ENCODE results near the gene OPHN1.
"Not testable (repeated sequence)": the region's sequence is repeated elsewhere in the genome, so short reads cannot be mapped to it uniquely, and the experiment has no call there.

OPHN1 gene

DNA sequence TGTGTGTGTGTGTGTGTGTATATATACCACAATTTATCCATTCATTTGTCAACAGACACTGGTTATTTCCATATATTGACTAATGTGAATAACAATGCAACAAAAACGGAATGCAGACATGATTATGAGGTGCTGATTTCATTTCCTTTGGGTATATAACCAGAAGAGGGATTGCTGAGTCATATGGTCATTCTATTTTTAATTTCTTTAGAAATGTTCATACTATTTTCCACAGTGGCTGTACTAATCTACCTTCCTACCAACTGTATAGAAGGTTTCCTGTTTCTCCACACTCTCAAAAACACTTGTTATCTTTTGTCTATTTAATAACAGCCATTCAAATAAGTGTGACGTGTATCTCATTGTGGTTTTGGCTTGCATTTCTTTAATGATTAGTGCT lies 269.9 kb downstream of the OPHN1 start:
- DNase-seq (ENCODE audit: low spot score): no peak

- no peak for DNase-seq (ENCODE audit: low spot score)
Measured at GRCh38 chrX:68147848-68148247, 285.4 kb downstream of the OPHN1 start.

DNA sequence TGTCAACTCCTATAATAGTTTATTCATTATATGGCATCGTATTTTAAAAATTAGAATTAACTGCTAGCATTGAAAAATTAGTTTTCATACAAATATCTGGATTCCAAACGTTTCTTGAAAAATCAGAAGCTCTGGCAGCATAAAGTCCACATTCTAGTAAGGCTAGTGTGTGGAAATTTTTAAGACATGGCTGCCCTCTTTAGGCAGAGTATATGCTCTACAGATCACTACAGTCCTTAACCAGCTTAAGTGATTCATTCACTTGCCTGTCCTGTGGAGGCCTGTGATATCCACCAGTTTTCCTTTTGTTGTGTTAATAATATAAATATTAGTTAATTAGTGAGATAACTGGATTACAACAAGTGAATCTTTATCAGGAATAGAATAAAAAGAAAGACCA lies 287.2 kb downstream of the OPHN1 start:
- peak; percentile 33 for DNase-seq (ENCODE audit: low spot score)

DNA sequence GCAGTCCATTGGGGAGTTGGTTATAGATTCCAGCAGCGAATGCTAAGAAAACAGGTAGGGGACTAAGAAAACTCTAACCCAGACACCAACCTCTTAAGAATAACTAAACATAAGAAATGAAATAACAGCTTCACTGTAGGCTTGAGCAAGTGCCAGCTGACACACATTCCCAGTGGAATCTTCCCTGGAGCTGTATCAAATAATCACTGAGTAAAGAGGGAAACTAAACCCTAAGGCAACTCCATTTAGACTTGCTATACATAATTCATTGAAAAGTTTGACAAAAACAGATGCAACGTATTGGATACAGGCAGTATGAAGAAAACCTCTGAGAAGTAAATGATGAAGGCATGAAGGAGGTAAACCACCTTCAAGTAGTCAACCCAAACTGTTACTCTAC lies 293.5 kb downstream of the OPHN1 start:
- no peak for DNase-seq (ENCODE audit: low spot score)

GRCh38 chrX:68133181-68133580 lies 300.1 kb downstream of the OPHN1 start:
- DNase-seq (ENCODE audit: low spot score): no peak

- no peak for DNase-seq (ENCODE audit: low spot score)
Measured at GRCh38 chrX:68132749-68133148, 300.5 kb downstream of the OPHN1 start.

DNA sequence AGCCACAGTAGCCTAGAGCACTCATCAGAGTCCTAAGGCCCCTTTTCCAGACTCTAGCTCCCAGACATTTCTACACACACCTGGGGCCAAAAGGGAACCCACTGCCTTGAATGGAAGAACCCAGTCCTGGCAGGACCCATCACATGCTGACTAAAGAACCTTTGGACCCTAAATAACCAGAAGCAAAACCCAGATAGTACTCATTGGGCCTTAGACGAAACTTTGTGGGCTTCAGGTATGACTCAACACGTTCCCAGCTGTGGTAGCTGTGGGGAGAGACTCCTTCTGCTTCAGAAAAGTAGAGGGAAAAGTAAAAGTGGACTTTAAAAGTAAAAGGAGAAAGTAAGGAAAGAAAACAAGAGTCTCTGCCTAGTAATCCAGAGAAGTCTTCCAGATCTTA lies 311.5 kb downstream of the OPHN1 start:
- DNase-seq (ENCODE audit: low spot score): no peak

DNA sequence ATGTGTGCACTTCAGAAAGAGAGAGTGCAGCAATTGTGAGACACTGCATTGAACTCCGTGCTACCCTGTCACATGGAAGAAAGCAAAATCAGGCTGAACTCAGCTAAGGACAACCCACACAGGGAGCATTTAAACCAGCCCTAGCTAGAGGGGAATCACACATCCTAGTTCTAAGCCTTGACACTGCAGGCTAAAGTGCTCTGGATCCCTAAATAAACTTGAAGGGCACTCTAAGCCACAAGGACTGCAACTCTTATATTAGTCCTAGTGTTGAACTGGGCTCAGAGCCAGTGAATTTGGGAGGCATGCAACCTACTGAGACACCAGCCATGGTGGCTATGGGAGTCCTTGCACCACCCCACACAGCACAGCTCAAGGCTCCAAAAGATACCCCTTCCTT lies 311.9 kb downstream of the OPHN1 start:
- no peak for DNase-seq (ENCODE audit: low spot score)

GRCh38 chrX:68115371-68115770 lies 317.9 kb downstream of the OPHN1 start:
- peak; percentile 22 for DNase-seq (ENCODE audit: low spot score)

GRCh38 chrX:68114573-68115129 lies 318.6 kb downstream of the OPHN1 start:
- peak; percentile 5 for DNase-seq (ENCODE audit: low spot score)

DNA sequence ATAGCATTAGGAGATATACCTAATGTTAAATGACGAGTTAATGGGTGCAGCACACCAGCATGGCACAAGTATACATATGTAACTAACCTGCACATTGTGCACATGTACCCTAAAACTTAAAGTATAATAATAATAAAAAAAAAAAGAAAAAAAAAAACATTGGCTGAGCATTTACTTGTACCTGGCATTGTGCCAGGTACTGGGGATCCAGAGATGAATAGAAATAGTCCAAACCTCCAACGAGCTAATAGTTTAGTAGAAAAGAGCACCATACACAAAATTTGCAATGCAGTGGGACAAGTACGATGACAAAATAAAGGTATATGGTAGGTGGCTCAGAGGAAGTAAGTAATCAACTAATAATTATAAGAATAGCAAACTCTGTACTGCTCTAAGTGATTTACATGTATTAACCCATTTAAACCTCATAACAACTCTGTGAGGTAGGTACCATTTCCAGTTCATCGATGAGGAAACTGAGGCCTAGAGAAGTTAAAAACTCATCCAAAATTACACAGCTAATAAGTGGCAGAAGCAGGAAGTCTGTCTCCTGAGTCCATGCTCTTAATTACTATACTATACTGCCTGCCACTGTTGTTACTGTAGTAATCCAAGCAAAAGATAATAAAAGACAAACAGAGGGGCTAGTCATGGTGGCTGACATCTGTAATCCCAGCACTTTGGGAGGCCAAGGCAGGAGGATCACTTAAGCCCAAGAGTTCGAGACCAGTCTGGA lies 319.3 kb downstream of the OPHN1 start:
- DNase-seq (ENCODE audit: low spot score): no peak

- peak; percentile 78 for DNase-seq (ENCODE audit: low spot score)
Measured at GRCh38 chrX:68112321-68112720, 321.0 kb downstream of the OPHN1 start.

DNA sequence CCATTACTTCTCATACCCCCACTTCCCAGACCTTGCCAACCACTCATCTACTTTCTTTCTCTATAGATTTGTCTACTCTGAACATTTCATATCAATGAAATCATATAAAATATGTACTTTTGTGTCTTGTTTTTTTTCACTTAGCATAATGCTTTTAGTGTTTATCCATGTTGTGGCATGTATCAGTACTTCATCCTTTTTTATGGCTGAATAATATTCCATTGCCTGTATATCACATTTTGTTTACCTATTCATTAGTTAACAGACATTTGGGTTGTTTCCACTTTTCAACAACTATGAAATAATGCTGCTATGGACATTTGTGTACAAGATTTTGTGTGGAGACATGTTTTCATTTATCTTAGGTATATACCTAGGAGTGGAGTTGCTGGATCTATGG lies 324.1 kb downstream of the OPHN1 start:
- DNase-seq (ENCODE audit: low spot score): no peak

- no peak for DNase-seq (ENCODE audit: low spot score)
Measured at GRCh38 chrX:68098431-68098830, 334.9 kb downstream of the OPHN1 start.

DNA sequence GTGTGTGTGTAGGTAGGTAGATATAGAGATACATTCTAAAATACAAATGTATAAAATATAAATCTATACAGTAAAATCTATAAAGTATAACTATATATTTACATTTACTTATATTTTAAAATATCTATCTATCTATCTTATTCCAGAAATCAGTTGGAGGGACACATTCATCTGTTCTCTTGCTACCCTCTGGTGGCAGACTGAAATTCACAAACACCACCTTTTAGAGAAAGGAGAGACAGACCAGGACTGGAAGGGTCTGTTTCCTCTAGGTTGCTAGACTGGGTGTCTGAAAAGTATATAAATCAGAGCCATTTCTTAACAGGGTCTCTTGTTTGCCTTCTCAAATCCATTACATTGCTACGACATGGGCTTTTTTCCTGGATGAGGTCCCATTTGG lies 343.0 kb downstream of the OPHN1 start:
- no peak for DNase-seq (ENCODE audit: low spot score)

- DNase-seq (ENCODE audit: low spot score): no peak
Measured at GRCh38 chrX:68087526-68087925, 345.8 kb downstream of the OPHN1 start.

- DNase-seq (ENCODE audit: low spot score): no peak
Measured at GRCh38 chrX:68086709-68087108, 346.6 kb downstream of the OPHN1 start.

DNA sequence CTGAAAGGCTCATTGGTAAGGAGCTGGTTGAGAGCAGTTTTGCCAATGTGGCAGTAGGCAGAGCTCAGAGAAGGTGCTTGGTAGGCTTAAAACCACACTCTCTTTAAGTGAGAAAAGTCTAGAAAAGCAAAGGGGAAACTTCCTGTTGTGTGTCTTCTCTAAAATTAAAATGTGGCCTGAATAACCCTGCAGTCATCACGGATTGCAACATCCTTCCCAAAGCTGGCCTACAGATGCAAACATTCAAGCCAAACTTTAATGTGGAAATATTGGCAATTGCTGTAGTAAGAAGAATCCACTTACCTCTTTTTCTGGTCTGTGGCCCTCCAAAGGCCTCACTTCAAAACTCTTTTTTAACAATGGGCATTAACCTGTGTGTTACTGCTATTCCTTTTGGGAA lies 348.5 kb downstream of the OPHN1 start:
- no peak for DNase-seq (ENCODE audit: low spot score)

DNA sequence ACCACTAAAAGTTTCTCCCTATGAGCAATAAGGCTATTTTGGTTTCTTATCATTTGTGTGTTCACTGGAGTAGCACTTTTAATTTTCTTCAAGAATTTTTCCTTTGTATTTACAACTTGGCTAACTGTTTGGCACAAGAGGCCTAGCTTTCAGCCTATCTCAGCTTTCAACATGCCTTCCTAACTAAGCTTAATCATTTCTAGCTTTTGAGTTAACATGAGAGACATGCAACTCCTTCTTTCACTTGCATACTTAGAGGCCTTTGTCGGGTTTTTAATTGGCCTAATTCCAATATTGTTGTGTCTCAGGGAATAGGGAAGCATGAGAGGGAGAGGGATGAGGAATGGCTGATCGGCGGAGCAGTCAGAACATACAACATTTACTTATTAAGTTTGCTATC lies 349.8 kb downstream of the OPHN1 start:
- no peak for DNase-seq (ENCODE audit: low spot score)

DNA sequence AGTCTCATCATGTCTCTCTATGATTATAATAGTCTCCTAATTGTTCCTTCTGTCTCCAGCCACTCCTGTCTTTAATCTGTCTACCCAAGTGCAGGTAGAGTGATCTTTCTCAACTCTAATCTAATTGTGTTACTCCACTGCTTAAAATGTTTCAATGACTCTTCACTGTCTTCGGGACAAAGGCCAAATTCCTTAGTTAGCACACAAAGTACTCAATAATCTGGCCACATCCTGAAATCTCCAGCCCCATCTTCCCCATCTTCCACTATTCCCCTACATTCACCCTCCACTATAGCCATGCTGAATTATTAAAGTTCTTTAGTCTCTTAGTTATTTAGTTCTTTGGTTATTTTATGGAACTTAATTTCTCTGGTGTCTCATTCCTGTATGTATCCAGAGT lies 353.3 kb downstream of the OPHN1 start:
- no peak for DNase-seq (ENCODE audit: low spot score)

- DNase-seq (ENCODE audit: low spot score): not testable (repeated sequence)
Measured at GRCh38 chrX:68078801-68079200, 354.5 kb downstream of the OPHN1 start.

- DNase-seq (ENCODE audit: low spot score): no peak
Measured at GRCh38 chrX:68077378-68077777, 355.9 kb downstream of the OPHN1 start.

- DNase-seq (ENCODE audit: low spot score): no peak
Measured at GRCh38 chrX:68072041-68072440, 361.3 kb downstream of the OPHN1 start.

DNA sequence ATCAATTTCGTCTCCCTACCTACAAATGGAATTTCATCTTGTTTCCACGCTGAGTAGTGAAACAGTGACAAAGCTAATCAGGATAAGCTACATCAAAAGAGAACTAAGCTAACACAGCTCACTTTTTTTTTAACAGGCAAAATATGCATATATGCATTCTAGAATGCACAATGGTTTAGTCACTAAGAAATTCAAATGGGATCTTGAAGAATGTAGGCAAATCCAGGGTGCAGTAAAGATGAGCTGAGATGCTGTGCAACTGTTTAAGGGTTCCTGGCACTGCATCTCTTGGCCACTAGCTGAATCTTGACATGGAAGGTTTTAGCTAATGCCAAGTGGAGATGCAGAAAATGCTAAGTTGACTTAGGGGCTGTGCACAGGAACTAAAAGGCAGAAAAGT lies 363.2 kb downstream of the OPHN1 start:
- not testable (repeated sequence) for DNase-seq (ENCODE audit: low spot score)
